Karpas-422 (cell line): Measurements from ENCODE around the gene STUM. TPM values are rescaled to one million over a fixed set of nuclear protein-coding genes. Genes with fewer than 3 reads are reported as not detected.

Experiments used
- DNase-seq: peaks from one replicate; pipeline ENCODE4 v3.0.0-alpha.2; 2015
- H2AFZ ChIP-seq: fragments of 200-600 bp; sonication (generic); 2 replicates; pipeline ENCODE4 v1.6.1; 2014; ENCODE audit warnings: antibody characterized with exemption, low read length, mixed read lengths
- H3K27ac ChIP-seq: fragments of 200-600 bp; sonication (generic); 2 replicates; pipeline ENCODE4 v1.5.1; 2014; ENCODE audit warnings: mild to moderate bottlenecking, low read length, moderate library complexity
- H3K27me3 ChIP-seq: fragments of 200-600 bp; sonication (generic); 2 replicates; pipeline ENCODE4 v1.6.1; 2014; ENCODE audit warnings: low read length, mixed read lengths
- H3K36me3 ChIP-seq: fragments of 200-600 bp; sonication (generic); 2 replicates; pipeline ENCODE4 v1.6.1; 2014; ENCODE audit warnings: low read length, mixed read lengths; ENCODE audit not compliant: insufficient read depth
- H3K4me1 ChIP-seq: fragments of 200-600 bp; sonication (generic); 2 replicates; pipeline ENCODE4 v1.6.1; 2014; ENCODE audit warnings: mild to moderate bottlenecking, low read length, mixed read lengths
- H3K4me2 ChIP-seq: fragments of 200-600 bp; sonication (generic); 2 replicates; pipeline ENCODE4 v1.6.1; 2014; ENCODE audit warnings: low read length, low read depth, mild to moderate bottlenecking; ENCODE audit not compliant: poor library complexity, severe bottlenecking
- H3K4me3 ChIP-seq: fragments of 200-600 bp; sonication (generic); 2 replicates; pipeline ENCODE4 v1.5.1; 2014; ENCODE audit warnings: mild to moderate bottlenecking, antibody characterized with exemption, low read length, mixed read lengths
- H3K79me2 ChIP-seq: fragments of 200-600 bp; sonication (generic); 2 replicates; pipeline ENCODE4 v1.6.1; 2014; ENCODE audit warnings: mild to moderate bottlenecking, low read length, mixed read lengths
- H3K9ac ChIP-seq: fragments of 200-600 bp; sonication (generic); 2 replicates; pipeline ENCODE4 v1.6.0; 2014; ENCODE audit warnings: low read length
- H3K9me2 ChIP-seq: fragments of 200-600 bp; sonication (generic), shearing (Covaris generic); replicated peaks from 2 replicates; pipeline ENCODE4 v1.6.0; 2014; ENCODE audit warnings: mild to moderate bottlenecking, low read length, moderate library complexity; ENCODE audit not compliant: insufficient read depth
- H3K9me3 ChIP-seq: fragments of 300-700, 200-600 bp; sonication (generic); 2 replicates; pipeline ENCODE4 v1.6.1; 2014; ENCODE audit warnings: low read length, mixed read lengths
- H4K20me1 ChIP-seq: fragments of 200-600 bp; sonication (generic); 2 replicates; pipeline ENCODE4 v1.6.1; 2014; ENCODE audit warnings: mild to moderate bottlenecking, antibody characterized with exemption, low read length, low read depth; ENCODE audit not compliant: insufficient read depth
- total RNA-seq: library from RNA; depleted of rRNA; stranded (reverse); fragments of >200 nt; shearing (Covaris generic); gene quantifications from 2 replicates; pipeline ENCODE4 v1.2.3, GENCODE V29; 2014; ENCODE audit warnings: low replicate concordance

The STUM gene
- total RNA-seq, 1 experiment from 2014 or later: 0.15 TPM

- peak; percentile 91 for DNase-seq
- H4K20me1 ChIP-seq: no peaks in the 10 kb centered on the region
- H3K9me3 ChIP-seq: no peaks in the 10 kb centered on the region
- peaks cover 13% of the 10 kb centered on the region; the same call in 1 of the 2 replicates for H3K36me3 ChIP-seq
- H3K4me3 ChIP-seq: no peak overlapping the region
- no peak overlapping the region for H3K4me2 ChIP-seq
- H3K79me2 ChIP-seq: no peaks in the 10 kb centered on the region
- no peak overlapping the region for H2AFZ ChIP-seq
- no peak overlapping the region for H3K9ac ChIP-seq
- H3K9me2 ChIP-seq: no peaks in the 10 kb centered on the region
- H3K27me3 ChIP-seq: no peaks in the 10 kb centered on the region
- H3K4me1 ChIP-seq: peaks cover 50% of the 10 kb centered on the region
- peak overlapping the region; percentile 43 for H3K27ac ChIP-seq
These were observed 78.0 kb downstream of the STUM start for GRCh38 chr1:226626577-226626956.

GRCh38 chr1:226627050-226627755 lies 78.6 kb downstream of the STUM start:
- DNase-seq: peak; percentile 55

GRCh38 chr1:226627924-226628611 lies 79.5 kb downstream of the STUM start:
- H3K36me3 ChIP-seq: peaks cover 27% of the 10 kb centered on the region
- no peak for DNase-seq
- H3K4me1 ChIP-seq: peaks cover 50% of the 10 kb centered on the region

More at GRCh38 chr1:226627050-226627755, 78.6 kb downstream of the STUM start:
- H3K36me3 ChIP-seq: peaks cover 19% of the 10 kb centered on the region; the same call in 1 of the 2 replicates
- H3K79me2 ChIP-seq: no peaks in the 10 kb centered on the region
- H3K9me3 ChIP-seq: no peaks in the 10 kb centered on the region
- no peak overlapping the region for H3K4me3 ChIP-seq
- no peak overlapping the region for H2AFZ ChIP-seq
- H3K27ac ChIP-seq: peak overlapping the region; percentile 43
- peaks cover 50% of the 10 kb centered on the region for H3K4me1 ChIP-seq
- no peak overlapping the region for H3K4me2 ChIP-seq
- H3K9me2 ChIP-seq: no peaks in the 10 kb centered on the region
- H4K20me1 ChIP-seq: no peaks in the 10 kb centered on the region
- no peak overlapping the region for H3K9ac ChIP-seq
- H3K27me3 ChIP-seq: no peaks in the 10 kb centered on the region

GRCh38 chr1:226628612-226629155 lies 80.1 kb downstream of the STUM start:
- Histone ChIP-seq H3K9me2 (no peaks in the 10 kb centered on the region), H3K9me3 (no peaks in the 10 kb centered on the region), H3K27me3 (no peaks in the 10 kb centered on the region), H3K4me1 (peaks cover 50% of the 10 kb centered on the region), H3K4me3 (no peak overlapping the region), H3K79me2 (no peaks in the 10 kb centered on the region), H3K4me2 (no peak overlapping the region), H3K27ac (no peak overlapping the region), H3K9ac (no peak overlapping the region), H4K20me1 (no peaks in the 10 kb centered on the region), H2AFZ (no peak overlapping the region), H3K36me3 (peaks cover 33% of the 10 kb centered on the region)
- DNase-seq: peak; percentile 46

More at GRCh38 chr1:226627924-226628611, 79.5 kb downstream of the STUM start:
- no peaks in the 10 kb centered on the region for H4K20me1 ChIP-seq
- H2AFZ ChIP-seq: no peak overlapping the region
- H3K9me2 ChIP-seq: no peaks in the 10 kb centered on the region
- H3K4me3 ChIP-seq: no peak overlapping the region
- peak overlapping the region; percentile 43 for H3K27ac ChIP-seq
- no peaks in the 10 kb centered on the region for H3K27me3 ChIP-seq
- H3K9ac ChIP-seq: no peak overlapping the region
- H3K79me2 ChIP-seq: no peaks in the 10 kb centered on the region
- H3K4me2 ChIP-seq: no peak overlapping the region
- H3K9me3 ChIP-seq: no peaks in the 10 kb centered on the region

- Histone ChIP-seq H3K9me2 (no peaks in the 10 kb centered on the region), H3K9me3 (no peaks in the 10 kb centered on the region), H3K9ac (no peak overlapping the region), H3K27ac (0 out of 2 replicates have a peak overlapping the region, but pooled peaks have one; percentile 13), H3K36me3 (peaks cover 36% of the 10 kb centered on the region), H4K20me1 (no peaks in the 10 kb centered on the region), H3K4me1 (peaks cover 50% of the 10 kb centered on the region), H2AFZ (no peak overlapping the region), H3K27me3 (no peaks in the 10 kb centered on the region), H3K4me3 (no peak overlapping the region), H3K4me2 (no peak overlapping the region), H3K79me2 (no peaks in the 10 kb centered on the region)
- DNase-seq: peak; percentile 43
These were observed 80.8 kb downstream of the STUM start for GRCh38 chr1:226629210-226629895.

- H3K79me2 ChIP-seq: no peaks in the 10 kb centered on the region
- H3K9me3 ChIP-seq: no peaks in the 10 kb centered on the region
- no peak overlapping the region for H3K9ac ChIP-seq
- no peak overlapping the region for H3K4me2 ChIP-seq
- H3K4me1 ChIP-seq: peaks cover 50% of the 10 kb centered on the region
- 0 out of 2 replicates have a peak overlapping the region, but pooled peaks have one; percentile 13 for H3K27ac ChIP-seq
- H3K36me3 ChIP-seq: peaks cover 36% of the 10 kb centered on the region
- no peak overlapping the region for H3K4me3 ChIP-seq
- no peaks in the 10 kb centered on the region for H3K27me3 ChIP-seq
- no peak overlapping the region for H2AFZ ChIP-seq
- H3K9me2 ChIP-seq: no peaks in the 10 kb centered on the region
- peak; percentile 44 for DNase-seq
- H4K20me1 ChIP-seq: no peaks in the 10 kb centered on the region
These were observed 81.5 kb downstream of the STUM start for GRCh38 chr1:226629896-226630550.

- DNase-seq: no peak
- no peaks in the 10 kb centered on the region for H3K9me3 ChIP-seq
- H4K20me1 ChIP-seq: no peaks in the 10 kb centered on the region
- H3K9me2 ChIP-seq: no peaks in the 10 kb centered on the region
- no peak overlapping the region for H3K4me3 ChIP-seq
- H3K27ac ChIP-seq: no peak overlapping the region
- no peak overlapping the region for H2AFZ ChIP-seq
- no peak overlapping the region for H3K9ac ChIP-seq
- H3K27me3 ChIP-seq: no peaks in the 10 kb centered on the region
- peaks cover 38% of the 10 kb centered on the region for H3K36me3 ChIP-seq
- no peak overlapping the region for H3K4me2 ChIP-seq
- peaks cover 49% of the 10 kb centered on the region for H3K4me1 ChIP-seq
- H3K79me2 ChIP-seq: no peaks in the 10 kb centered on the region
These were observed 82.0 kb downstream of the STUM start for GRCh38 chr1:226630592-226630991.
